Lower lobe of right lung (tissue), 2 donors: ENCODE measurements around the gene EPHA3. TPM values are rescaled to one million over a fixed set of nuclear protein-coding genes. Genes with fewer than 3 reads are reported as not detected.

Experiments used
- ATAC-seq, 2 donors: fragments of 200-7000 bp; cut with Tn5 transposase; one replicate each; pipeline ENCODE4 v1.9.1; 2020 to 2022; ENCODE audit warnings: mild to moderate bottlenecking in 2 of 2, moderate library complexity in 2 of 2
- DNase-seq: peaks from one replicate; pipeline ENCODE4 v3.0.0-alpha.2; 2020
- H3K27ac ChIP-seq: fragments of 200-600 bp; one replicate; pipeline ENCODE4 v1.8.0; 2022
- H3K27me3 ChIP-seq: fragments of 200-600 bp; one replicate; pipeline ENCODE4 v1.8.0; 2022; ENCODE audit warnings: low read depth
- H3K36me3 ChIP-seq: fragments of 200-600 bp; one replicate; pipeline ENCODE4 v1.8.0; 2022; ENCODE audit warnings: mild to moderate bottlenecking
- H3K4me1 ChIP-seq: fragments of 200-600 bp; one replicate; pipeline ENCODE4 v1.8.0; 2022
- H3K4me3 ChIP-seq: fragments of 200-600 bp; one replicate; pipeline ENCODE4 v1.8.0; 2022; ENCODE audit warnings: mild to moderate bottlenecking
- H3K9me3 ChIP-seq: fragments of 200-600 bp; one replicate; pipeline ENCODE4 v1.8.0; 2022
- intact Hi-C: fragments of 100-400 bp; cut with DNase I; formaldehyde crosslinking; loops from one replicate; pipeline ENCODE4 v1.11.0; 2022
- total RNA-seq: library from RNA; stranded (reverse); fragmentation: NEBNext Ultra II Directional; extraction: Animal tissue kit (Norgen Biotek cat#: 25700); gene quantifications from one replicate; pipeline ENCODE4 v1.2.1, GENCODE V29; 2021
- TF ChIP-seq, protein P1 (sequence below): fragments of 200-600 bp; IDR thresholded peaks from one replicate; pipeline ENCODE4 v1.8.0; 2022; ENCODE audit warnings: antibody characterized with exemption, mild to moderate bottlenecking
- donor health status: DM: no; HTN: yes; CAD: no; lungs with severe emphysema.

The EPHA3 gene
- total RNA-seq, 1 donor from 2014 or later, result 1.4 TPM

DNA sequence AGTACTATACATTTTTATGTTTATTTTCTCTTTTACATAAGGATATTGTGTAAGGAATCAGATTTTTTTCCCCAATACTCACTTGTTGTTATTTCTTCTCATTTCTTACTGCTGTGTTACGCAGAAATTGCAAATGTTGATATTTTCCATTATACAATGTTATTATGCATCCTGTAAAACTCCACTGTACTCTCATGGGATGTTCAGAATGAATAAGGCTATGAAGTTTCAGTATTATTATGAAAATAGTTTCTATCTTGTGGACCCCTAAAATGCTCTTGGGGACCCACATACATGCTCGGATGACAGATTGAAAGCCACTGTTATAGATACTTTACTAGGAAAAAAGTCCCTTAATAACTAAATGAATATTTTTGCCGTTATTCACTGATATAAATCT lies 329.4 kb downstream of the EPHA3 start:
- TF ChIP-seq, protein P1, sequence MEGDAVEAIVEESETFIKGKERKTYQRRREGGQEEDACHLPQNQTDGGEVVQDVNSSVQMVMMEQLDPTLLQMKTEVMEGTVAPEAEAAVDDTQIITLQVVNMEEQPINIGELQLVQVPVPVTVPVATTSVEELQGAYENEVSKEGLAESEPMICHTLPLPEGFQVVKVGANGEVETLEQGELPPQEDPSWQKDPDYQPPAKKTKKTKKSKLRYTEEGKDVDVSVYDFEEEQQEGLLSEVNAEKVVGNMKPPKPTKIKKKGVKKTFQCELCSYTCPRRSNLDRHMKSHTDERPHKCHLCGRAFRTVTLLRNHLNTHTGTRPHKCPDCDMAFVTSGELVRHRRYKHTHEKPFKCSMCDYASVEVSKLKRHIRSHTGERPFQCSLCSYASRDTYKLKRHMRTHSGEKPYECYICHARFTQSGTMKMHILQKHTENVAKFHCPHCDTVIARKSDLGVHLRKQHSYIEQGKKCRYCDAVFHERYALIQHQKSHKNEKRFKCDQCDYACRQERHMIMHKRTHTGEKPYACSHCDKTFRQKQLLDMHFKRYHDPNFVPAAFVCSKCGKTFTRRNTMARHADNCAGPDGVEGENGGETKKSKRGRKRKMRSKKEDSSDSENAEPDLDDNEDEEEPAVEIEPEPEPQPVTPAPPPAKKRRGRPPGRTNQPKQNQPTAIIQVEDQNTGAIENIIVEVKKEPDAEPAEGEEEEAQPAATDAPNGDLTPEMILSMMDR, result no peak
- no peaks in the 10 kb centered on the region for H3K9me3 ChIP-seq
- intact Hi-C loops, result no loop called here
- no peaks in the 10 kb centered on the region for H3K27me3 ChIP-seq
- ATAC-seq, result no peak
- H3K27ac ChIP-seq, result no peak overlapping the region
- H3K4me1 ChIP-seq, result no peaks in the 10 kb centered on the region
- DNase-seq, result no peak
- no peaks in the 10 kb centered on the region for H3K36me3 ChIP-seq
- H3K4me3 ChIP-seq, result no peak overlapping the region

DNA sequence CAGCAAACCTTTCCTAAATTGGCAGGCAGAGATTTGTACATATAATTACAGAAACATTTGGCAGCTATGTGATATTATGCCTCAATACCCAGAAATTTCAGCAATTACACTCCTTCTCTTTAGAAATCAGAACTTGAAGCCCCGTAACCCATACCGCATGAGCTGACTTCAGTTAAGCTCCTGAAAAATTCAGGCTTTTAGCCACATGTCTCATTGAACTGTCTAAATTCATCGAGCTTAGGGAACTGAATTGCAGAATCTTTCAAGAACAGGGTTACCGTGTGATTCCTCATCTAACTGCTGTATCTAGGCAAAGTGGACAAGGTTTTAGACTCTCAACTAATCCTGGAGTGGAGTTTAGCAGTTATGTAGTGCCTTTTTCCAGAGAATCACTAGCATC lies 333.0 kb downstream of the EPHA3 start:
- Histone ChIP-seq H3K27ac (no peak overlapping the region), H3K27me3 (no peaks in the 10 kb centered on the region), H3K36me3 (no peaks in the 10 kb centered on the region), H3K4me3 (no peak overlapping the region), H3K9me3 (no peaks in the 10 kb centered on the region), H3K4me1 (no peaks in the 10 kb centered on the region)
- DNase-seq (no peak), ATAC-seq (no peak)
- TF ChIP-seq, protein P1, result no peak
- intact Hi-C loops, result no loop called here

DNA sequence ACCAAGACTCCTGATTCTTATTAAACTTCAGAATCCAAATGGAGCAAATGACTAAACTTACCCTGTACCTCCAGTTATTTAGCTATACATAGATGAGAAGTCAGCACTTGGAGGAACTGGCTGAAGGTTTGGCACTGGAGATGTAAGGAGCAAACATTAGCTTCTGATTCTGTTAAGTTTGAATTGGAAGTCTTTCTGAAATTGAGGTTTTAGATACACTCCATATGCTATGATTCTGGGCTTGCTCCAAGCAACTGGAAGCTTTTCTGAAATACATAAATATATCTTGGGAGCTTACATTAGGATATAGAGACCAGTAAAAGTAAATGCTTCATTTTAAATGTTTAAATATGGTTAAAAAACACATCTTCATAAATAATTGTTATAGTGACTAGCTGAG lies 333.7 kb downstream of the EPHA3 start:
- H3K4me1 ChIP-seq, result no peaks in the 10 kb centered on the region
- H3K27me3 ChIP-seq, result no peaks in the 10 kb centered on the region
- TF ChIP-seq, protein P1, result no peak
- ATAC-seq, result no peak
- no peaks in the 10 kb centered on the region for H3K9me3 ChIP-seq
- intact Hi-C loops, result no loop called here
- H3K4me3 ChIP-seq, result no peak overlapping the region
- DNase-seq, result no peak
- no peak overlapping the region for H3K27ac ChIP-seq
- H3K36me3 ChIP-seq, result no peaks in the 10 kb centered on the region

DNA sequence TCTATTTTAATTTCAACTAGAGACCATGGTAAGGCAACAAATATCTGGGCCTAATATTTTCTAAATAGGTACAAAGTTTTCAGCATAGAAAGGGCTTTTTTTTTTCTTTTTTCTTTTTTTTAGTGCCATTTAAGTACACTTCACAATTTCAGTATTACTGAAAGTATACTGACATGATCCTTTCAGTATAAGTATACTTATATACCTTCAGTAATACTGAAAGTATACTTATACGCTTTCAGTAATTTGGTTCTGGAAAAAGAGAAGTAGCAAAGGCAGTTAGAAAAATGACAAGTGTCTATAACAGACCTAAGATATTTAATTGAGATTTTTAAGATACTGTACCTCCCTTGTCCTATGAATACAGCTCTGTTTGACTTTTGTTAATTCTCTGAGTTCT lies 339.2 kb downstream of the EPHA3 start:
- TF ChIP-seq, protein P1, result no peak
- intact Hi-C loops, result no loop called here
- Histone ChIP-seq H3K27ac (no peak overlapping the region), H3K4me3 (no peak overlapping the region), H3K9me3 (no peaks in the 10 kb centered on the region), H3K4me1 (no peaks in the 10 kb centered on the region), H3K27me3 (no peaks in the 10 kb centered on the region), H3K36me3 (no peaks in the 10 kb centered on the region)
- DNase-seq, result no peak
- ATAC-seq, result no peak

DNA sequence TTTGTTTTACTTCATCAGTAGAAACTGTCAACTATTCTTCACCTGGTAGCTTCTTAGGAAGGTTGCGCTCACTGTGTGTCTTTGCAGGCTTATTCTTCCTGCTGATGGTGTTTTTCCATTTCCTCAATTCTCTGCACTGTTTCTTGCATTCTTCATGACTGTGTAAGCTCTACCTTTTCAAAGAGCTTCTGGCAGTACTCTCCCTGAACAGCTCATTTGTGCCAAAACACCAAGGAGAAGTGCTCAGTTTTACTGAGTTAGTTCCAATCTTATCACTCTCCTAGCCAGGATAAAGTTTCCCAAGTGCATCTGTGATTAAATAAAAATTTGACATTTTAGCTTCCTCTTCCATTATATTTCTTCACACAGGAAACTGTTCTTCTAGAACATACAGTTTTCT lies 339.8 kb downstream of the EPHA3 start:
- H3K4me3 ChIP-seq, result no peak overlapping the region
- no peaks in the 10 kb centered on the region for H3K27me3 ChIP-seq
- TF ChIP-seq, protein P1, result no peak
- H3K4me1 ChIP-seq, result no peaks in the 10 kb centered on the region
- intact Hi-C loops, result no loop called here
- no peaks in the 10 kb centered on the region for H3K36me3 ChIP-seq
- DNase-seq, result no peak
- no peak overlapping the region for H3K27ac ChIP-seq
- ATAC-seq, result no peak
- H3K9me3 ChIP-seq, result no peaks in the 10 kb centered on the region

DNA sequence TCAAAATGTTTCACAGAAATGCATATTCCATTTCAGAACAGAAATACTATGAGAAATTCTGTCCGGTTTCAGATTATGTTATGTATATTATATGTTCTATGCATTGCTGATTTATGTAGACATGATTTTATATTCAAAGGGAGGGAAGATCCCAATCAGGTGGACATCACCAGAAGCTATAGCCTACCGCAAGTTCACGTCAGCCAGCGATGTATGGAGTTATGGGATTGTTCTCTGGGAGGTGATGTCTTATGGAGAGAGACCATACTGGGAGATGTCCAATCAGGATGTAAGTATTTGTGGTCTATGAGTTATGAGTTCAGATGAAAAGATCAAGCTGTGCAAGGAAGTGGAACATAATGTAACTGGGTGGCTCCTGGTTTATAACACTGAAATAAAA lies 341.7 kb downstream of the EPHA3 start:
- TF ChIP-seq, protein P1, result no peak
- Histone ChIP-seq H3K9me3 (no peaks in the 10 kb centered on the region), H3K4me3 (no peak overlapping the region), H3K27me3 (no peaks in the 10 kb centered on the region), H3K4me1 (no peaks in the 10 kb centered on the region), H3K36me3 (no peaks in the 10 kb centered on the region), H3K27ac (no peak overlapping the region)
- DNase-seq, result no peak
- intact Hi-C loops, result no loop called here
- no peak for ATAC-seq
